Hippocampal formation (tissue), 2 donors: ENCODE results near the gene TMEM123.
A peak's percentile ranks its signal among the peaks of the same experiment; 100 is the strongest.

Experiments used
- DNase-seq, 2 donors: peaks; one replicate each; lab custom pipeline; 2025; lab: John Stamatoyannopoulos, UW

The TMEM123 gene

GRCh38 chr11:102452461-102453301 is at the start of gene TMEM123:
Gene TMEM123 (minus strand): TSS chr11:102452765. CDS start chr11:102452623, 142 bp downstream.
- DNase-seq: peak; percentile 67 to 82

- no peak for DNase-seq
Observed at GRCh38 chr11:102500829-102501228, 48.3 kb upstream of the TMEM123 start.

- no peak for DNase-seq
Observed at GRCh38 chr11:102499931-102500330, 47.4 kb upstream of the TMEM123 start.

- no peak for DNase-seq
Observed at GRCh38 chr11:102499151-102499550, 46.6 kb upstream of the TMEM123 start.

- DNase-seq: no peak
Observed at GRCh38 chr11:102497061-102497460, 44.5 kb upstream of the TMEM123 start.

GRCh38 chr11:102495161-102496042 is 42.8 kb upstream of the TMEM123 start:
- peak; percentile 8 to 95 for DNase-seq

GRCh38 chr11:102494216-102494615 is 41.7 kb upstream of the TMEM123 start:
- DNase-seq: no peak

- DNase-seq: no peak
Observed at GRCh38 chr11:102493524-102493923, 41.0 kb upstream of the TMEM123 start.

- no peak for DNase-seq
Observed at GRCh38 chr11:102491969-102492368, 39.4 kb upstream of the TMEM123 start.

GRCh38 chr11:102489186-102490145 is 36.9 kb upstream of the TMEM123 start:
- DNase-seq: no peak

GRCh38 chr11:102488208-102488607 is 35.6 kb upstream of the TMEM123 start:
- no peak for DNase-seq

- DNase-seq: no peak
Observed at GRCh38 chr11:102487214-102487613, 34.6 kb upstream of the TMEM123 start.

- DNase-seq: no peak
Observed at GRCh38 chr11:102486584-102486983, 34.0 kb upstream of the TMEM123 start.

GRCh38 chr11:102485095-102485722 is 32.6 kb upstream of the TMEM123 start:
- no peak for DNase-seq

- no peak for DNase-seq
Observed at GRCh38 chr11:102482433-102482832, 29.9 kb upstream of the TMEM123 start.

GRCh38 chr11:102479733-102480132 is 27.2 kb upstream of the TMEM123 start:
- DNase-seq: no peak

GRCh38 chr11:102478673-102479299 is 26.2 kb upstream of the TMEM123 start:
- DNase-seq: no peak

GRCh38 chr11:102476812-102477211 is 24.2 kb upstream of the TMEM123 start:
- no peak for DNase-seq

- DNase-seq: no peak
Observed at GRCh38 chr11:102476069-102476468, 23.5 kb upstream of the TMEM123 start.

GRCh38 chr11:102473543-102473942 is 21.0 kb upstream of the TMEM123 start:
- DNase-seq: no peak

- no peak for DNase-seq
Observed at GRCh38 chr11:102472127-102472526, 19.6 kb upstream of the TMEM123 start.
